ENCODE measurements around the gene SERTAD4.
"Not testable (repeated sequence)": the region's sequence is repeated elsewhere in the genome, so short reads cannot be mapped to it uniquely, and the experiment has no call there.

Gene SERTAD4

DNA sequence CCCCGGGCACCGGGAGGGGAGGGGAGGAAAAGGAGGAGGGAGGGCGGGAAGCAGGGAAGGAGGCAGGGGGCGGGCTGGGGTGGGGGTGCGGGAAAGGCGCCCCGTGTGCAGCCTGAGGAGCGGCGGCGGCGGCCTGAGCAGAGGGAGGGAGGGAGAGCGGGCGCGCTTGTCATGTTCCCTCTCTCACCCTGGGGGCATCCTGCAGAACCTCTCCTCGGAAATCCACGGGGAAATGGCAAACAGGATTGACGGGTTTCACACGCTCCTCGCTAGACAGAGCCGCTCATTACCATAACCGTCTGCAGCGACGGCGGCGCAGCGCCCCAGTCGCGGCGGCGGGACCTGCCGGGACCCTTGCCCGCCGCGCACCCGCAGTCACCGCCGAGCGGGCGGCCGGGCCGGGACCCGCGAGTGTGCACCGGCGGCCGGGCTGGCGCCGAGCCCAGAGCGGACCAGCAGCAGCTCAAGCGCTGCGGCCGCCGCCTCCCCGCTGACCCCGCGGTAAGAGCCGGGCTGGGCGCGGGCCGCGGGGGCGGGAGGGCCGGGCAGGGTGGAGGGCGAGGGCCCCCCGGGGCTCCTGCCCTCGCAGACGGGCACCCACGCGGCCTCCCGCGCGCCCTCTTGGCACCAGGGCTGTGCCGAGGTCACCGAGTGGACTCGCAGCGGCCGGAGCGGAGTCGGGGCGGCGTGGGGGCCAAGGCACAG is at the start of gene SERTAD4:
TSS of gene SERTAD4 (plus strand) at position 286 of the 705 bp plus-strand sequence. CDS start 5,165 bp downstream, outside the sequence.
- H3K4me3 ChIP-seq (ENCODE audit: low read length), result peak within 1 kb of the TSS; percentile 70
- TF ChIP-seq, protein P1, sequence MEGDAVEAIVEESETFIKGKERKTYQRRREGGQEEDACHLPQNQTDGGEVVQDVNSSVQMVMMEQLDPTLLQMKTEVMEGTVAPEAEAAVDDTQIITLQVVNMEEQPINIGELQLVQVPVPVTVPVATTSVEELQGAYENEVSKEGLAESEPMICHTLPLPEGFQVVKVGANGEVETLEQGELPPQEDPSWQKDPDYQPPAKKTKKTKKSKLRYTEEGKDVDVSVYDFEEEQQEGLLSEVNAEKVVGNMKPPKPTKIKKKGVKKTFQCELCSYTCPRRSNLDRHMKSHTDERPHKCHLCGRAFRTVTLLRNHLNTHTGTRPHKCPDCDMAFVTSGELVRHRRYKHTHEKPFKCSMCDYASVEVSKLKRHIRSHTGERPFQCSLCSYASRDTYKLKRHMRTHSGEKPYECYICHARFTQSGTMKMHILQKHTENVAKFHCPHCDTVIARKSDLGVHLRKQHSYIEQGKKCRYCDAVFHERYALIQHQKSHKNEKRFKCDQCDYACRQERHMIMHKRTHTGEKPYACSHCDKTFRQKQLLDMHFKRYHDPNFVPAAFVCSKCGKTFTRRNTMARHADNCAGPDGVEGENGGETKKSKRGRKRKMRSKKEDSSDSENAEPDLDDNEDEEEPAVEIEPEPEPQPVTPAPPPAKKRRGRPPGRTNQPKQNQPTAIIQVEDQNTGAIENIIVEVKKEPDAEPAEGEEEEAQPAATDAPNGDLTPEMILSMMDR (conservative IDR thresholded peaks at IDR 0.05; ENCODE audit: low read length), result 0 out of 2 replicates have a peak, but pooled peaks have one; percentile 3
- DNase-seq (ENCODE audit: low read depth), result peak; percentile 29

DNA sequence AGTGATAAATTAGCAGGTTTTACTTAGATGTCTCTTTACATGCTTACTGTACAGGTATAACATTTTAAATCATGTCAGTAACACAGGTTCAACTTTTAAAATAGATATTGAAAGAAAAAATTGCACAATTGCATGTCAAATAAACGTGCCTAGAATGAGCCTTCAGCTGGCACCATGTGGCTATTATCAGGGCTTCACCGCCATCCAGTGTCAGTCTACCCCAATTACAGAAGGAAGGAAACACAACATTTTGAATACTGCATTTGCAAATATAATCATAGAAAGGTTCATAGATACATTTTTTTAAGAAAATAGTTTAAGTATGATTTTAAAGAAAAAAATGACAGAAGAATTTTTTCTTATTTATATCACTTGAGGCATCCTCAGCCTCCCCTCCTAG is 47.5 kb upstream of the SERTAD4 start:
- DNase-seq (ENCODE audit: low read depth), result no peak
- H3K4me3 ChIP-seq (ENCODE audit: low read length), result no peak overlapping the region
- TF ChIP-seq, protein P1 (conservative IDR thresholded peaks at IDR 0.05; ENCODE audit: low read length), result no peak

DNA sequence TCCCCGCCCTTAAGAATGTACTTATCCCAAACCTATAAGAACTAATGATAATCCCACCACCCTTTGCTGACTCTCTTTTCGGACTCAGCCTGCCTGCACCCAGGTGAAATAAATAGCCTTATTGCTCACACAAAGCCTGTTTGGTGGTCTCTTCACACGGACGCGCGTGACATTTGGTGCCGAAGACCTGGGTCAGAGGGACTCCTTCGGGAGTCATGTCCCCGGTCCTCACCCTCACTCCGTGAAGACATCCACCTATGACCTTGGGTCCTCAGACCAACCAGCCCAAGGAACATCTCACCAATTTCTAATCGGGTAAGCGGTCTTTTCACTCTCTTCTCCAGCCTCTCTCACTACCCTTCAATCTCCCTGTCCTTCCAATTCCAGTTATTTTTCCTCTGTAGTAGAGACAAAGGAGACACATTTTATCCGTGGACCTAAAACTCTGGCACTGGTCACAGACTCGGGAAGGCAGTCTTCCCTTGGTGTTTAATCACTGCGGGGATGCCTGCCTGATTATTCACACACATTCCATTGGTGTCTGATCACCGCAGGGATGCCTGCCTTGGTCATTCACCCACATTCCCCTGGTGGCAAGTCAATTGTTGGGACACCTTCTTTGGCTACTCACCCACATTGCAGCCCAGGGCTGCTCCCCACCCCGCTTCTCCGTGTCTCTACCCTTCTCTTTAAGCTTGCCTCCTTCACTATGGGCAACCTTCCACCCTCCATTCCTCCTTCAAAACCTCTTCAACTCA is 44.6 kb upstream of the SERTAD4 start:
- not testable (repeated sequence) for H3K4me3 ChIP-seq (ENCODE audit: low read length)
- peak; percentile 78 for DNase-seq (ENCODE audit: low read depth)

DNA sequence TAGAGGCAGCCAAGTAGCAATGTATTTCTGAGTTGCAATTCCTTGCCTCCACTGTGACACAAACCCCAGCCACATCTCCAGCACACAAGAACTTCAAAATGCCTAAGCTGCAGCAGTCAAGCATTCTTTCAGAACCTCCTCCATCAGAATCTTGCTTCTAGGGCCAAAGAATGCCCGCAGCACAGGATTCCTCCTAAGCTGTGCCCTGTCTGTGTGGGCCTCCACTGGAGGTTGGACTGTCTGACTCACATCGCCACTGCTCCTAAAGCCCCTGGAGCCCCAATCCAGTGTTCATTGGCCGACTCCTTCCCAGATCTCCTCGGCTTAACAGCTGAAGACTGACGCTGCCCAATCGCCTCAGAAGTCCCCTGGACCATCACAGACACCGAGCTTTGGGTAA is 43.2 kb upstream of the SERTAD4 start:
- TF ChIP-seq, protein P1 (conservative IDR thresholded peaks at IDR 0.05; ENCODE audit: low read length), result no peak
- H3K4me3 ChIP-seq (ENCODE audit: low read length), result no peak overlapping the region
- no peak for DNase-seq (ENCODE audit: low read depth)

DNA sequence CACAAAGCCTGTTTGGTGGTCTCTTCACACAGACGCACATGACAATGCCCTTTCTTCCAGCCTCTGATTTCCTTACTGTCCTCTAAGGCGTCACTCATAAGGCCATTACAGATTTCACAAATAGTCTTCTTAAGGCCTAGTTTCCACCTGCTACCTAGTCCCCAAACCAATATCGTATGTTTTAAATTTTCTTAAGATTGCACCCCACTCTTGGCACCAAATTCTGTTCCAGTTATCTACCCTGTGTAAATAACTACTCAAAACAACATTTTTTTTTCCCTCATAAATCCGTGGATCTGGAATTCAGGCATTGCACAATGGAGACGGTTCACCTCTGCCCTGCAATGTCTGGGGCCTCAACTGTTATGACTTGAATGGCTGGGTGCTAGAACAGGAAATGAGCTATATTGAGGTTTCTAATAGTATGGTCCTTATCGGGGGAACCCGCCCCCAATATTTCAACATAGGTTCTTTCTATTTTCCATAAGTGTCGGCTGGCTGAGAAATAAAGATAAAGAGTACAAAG is 36.9 kb upstream of the SERTAD4 start:
- no peak for DNase-seq (ENCODE audit: low read depth)
- TF ChIP-seq, protein P1 (conservative IDR thresholded peaks at IDR 0.05; ENCODE audit: low read length), result no peak
- H3K4me3 ChIP-seq (ENCODE audit: low read length), result no peak overlapping the region

DNA sequence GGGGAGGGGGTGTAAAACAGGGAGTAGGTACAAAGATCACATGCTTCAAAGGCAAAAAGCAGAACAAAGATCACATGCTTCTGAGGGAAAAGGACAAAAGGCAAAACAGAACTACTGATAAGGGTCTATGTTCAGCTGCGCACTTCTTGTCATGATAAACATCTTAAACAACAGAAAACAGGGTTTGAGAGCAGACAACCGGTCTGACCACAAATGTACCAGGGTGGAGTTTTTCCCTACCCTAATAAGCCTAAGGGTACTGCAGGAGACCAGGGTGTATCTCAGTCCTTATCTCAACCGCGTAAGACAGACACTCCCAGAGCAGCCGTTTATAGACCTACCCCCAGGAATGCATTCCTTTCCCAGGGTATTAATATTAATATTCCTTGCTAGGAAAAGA is 36.3 kb upstream of the SERTAD4 start:
- not testable (repeated sequence) for H3K4me3 ChIP-seq (ENCODE audit: low read length); DNase-seq (ENCODE audit: low read depth)

DNA sequence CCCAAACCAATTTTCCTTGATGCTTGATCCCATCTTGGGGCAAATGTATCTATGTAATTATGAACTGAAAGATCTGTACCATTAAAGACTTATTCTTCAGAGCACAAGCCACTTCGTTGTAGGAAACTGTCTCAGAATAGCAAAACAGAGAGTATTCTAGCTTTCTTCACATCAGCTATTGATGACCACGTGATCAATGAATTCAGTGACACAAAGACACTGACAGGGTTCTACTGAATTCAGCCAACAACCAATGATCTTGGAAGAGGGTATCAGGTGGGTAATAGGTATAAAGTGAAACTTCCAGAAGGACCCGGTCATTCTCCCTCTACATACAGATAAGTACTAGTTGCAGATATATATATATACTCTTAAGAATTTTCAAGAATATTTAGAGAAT is 33.8 kb upstream of the SERTAD4 start:
- TF ChIP-seq, protein P1 (conservative IDR thresholded peaks at IDR 0.05; ENCODE audit: low read length), result no peak
- DNase-seq (ENCODE audit: low read depth), result no peak
- H3K4me3 ChIP-seq (ENCODE audit: low read length), result no peak overlapping the region
